Peyer's patch (tissue), 4 donors: ENCODE data around the gene COL4A5. TPM values are rescaled to one million over a fixed set of nuclear protein-coding genes. Genes with fewer than 3 reads are reported as not detected.

Source experiments
- DNase-seq, 3 donors: peaks; one replicate each; pipeline ENCODE4 v3.0.0-alpha.2; 2017 to 2019
- H3K27ac ChIP-seq, 4 donors: fragments of 200-600 bp; sonication (generic); one replicate each; pipeline ENCODE4 v1.5.1; 2016 to 2019
- H3K27me3 ChIP-seq, 2 donors: fragments of 200-600 bp; sonication (generic); one replicate each; pipeline ENCODE4 v1.5.1; 2019
- H3K36me3 ChIP-seq, 3 donors: fragments of 200-600 bp; sonication (generic); one replicate each; pipeline ENCODE4 v1.5.1; 2016 to 2019
- H3K4me1 ChIP-seq, 4 donors: fragments of 200-600 bp; sonication (generic); one replicate each; pipeline ENCODE4 v1.5.1; 2016 to 2019
- H3K4me3 ChIP-seq, 4 donors: fragments of 200-600 bp; sonication (generic); 1 replicate in 3 of 4; 2 replicates in 1 of 4; pipeline ENCODE4 v1.5.1; 2016 to 2019; ENCODE audit warnings: mild to moderate bottlenecking in 1 of 4
- H3K9me3 ChIP-seq, 4 donors: fragments of 200-600 bp; sonication (generic); one replicate each; pipeline ENCODE4 v1.5.1; 2016 to 2019; ENCODE audit warnings: mild to moderate bottlenecking in 1 of 4
- CTCF ChIP-seq, 6 experiments: fragments of 450-650 bp in 4 of 6; fragments of 200-600 bp in 2 of 6; sonication (generic) in 1 of 6; IDR thresholded peaks; one replicate each; pipeline ENCODE4 v1.5.1; 2017 to 2019; ENCODE audit warnings: antibody characterized with exemption in 6 of 6, mild to moderate bottlenecking in 3 of 6, moderate library complexity in 1 of 6
- POLR2A ChIP-seq, 2 donors: fragments of 450-650 bp; IDR thresholded peaks; one replicate each; pipeline ENCODE4 v1.5.1; 2017; ENCODE audit warnings: antibody characterized with exemption in 2 of 2, mild to moderate bottlenecking in 2 of 2, moderate library complexity in 2 of 2
- total RNA-seq, 4 donors: library from RNA; depleted of rRNA; stranded (reverse); fragments of >200 nt; gene quantifications; one replicate each; pipeline ENCODE4 v1.1.0, GENCODE V29; 2016

The COL4A5 gene
- total RNA-seq, 4 donors from 2014 or later = 1.2 to 18.2 (median 8.1) TPM

GRCh38 chrX:108494406-108495090 is 54.9 kb downstream of the COL4A5 start:
- TF ChIP-seq POLR2A (IDR thresholded peaks at IDR 0.05) (no peak), CTCF (IDR thresholded peaks at IDR 0.05) (no peak)
- no peak for DNase-seq

GRCh38 chrX:108511721-108512120 is 72.1 kb downstream of the COL4A5 start:
- Histone ChIP-seq H3K9me3 (no peaks in the 10 kb centered on the region), H3K4me1 (no peaks in the 10 kb centered on the region), H3K27ac (no peak overlapping the region), H3K27me3 (no peaks in the 10 kb centered on the region), H3K36me3 (no peaks in the 10 kb centered on the region), H3K4me3 (no peak overlapping the region)
- TF ChIP-seq CTCF (IDR thresholded peaks at IDR 0.05) (no peak), POLR2A (IDR thresholded peaks at IDR 0.05) (no peak)
- no peak for DNase-seq

More at GRCh38 chrX:108494406-108495090, 54.9 kb downstream of the COL4A5 start:
- no peaks in the 10 kb centered on the region for H3K36me3 ChIP-seq
- no peaks in the 10 kb centered on the region for H3K9me3 ChIP-seq
- no peaks in the 10 kb centered on the region for H3K27me3 ChIP-seq
- no peak overlapping the region for H3K4me3 ChIP-seq
- no peaks in the 10 kb centered on the region for H3K4me1 ChIP-seq
- H3K27ac ChIP-seq = no peak overlapping the region

GRCh38 chrX:108516184-108516583 is 76.5 kb downstream of the COL4A5 start:
- no peaks in the 10 kb centered on the region for H3K36me3 ChIP-seq
- H3K4me3 ChIP-seq = no peak overlapping the region
- no peak for DNase-seq
- no peak overlapping the region for H3K27ac ChIP-seq
- no peaks in the 10 kb centered on the region for H3K9me3 ChIP-seq
- TF ChIP-seq CTCF (IDR thresholded peaks at IDR 0.05) = no peak
- no peak for TF ChIP-seq POLR2A (IDR thresholded peaks at IDR 0.05)
- H3K27me3 ChIP-seq = no peaks in the 10 kb centered on the region
- H3K4me1 ChIP-seq = no peaks in the 10 kb centered on the region

- DNase-seq = no peak
- no peak for TF ChIP-seq CTCF (IDR thresholded peaks at IDR 0.05)
- TF ChIP-seq POLR2A (IDR thresholded peaks at IDR 0.05) = no peak
- Histone ChIP-seq H3K36me3 (no peaks in the 10 kb centered on the region), H3K4me3 (no peak overlapping the region), H3K27me3 (no peaks in the 10 kb centered on the region), H3K9me3 (no peaks in the 10 kb centered on the region), H3K27ac (no peak overlapping the region), H3K4me1 (no peaks in the 10 kb centered on the region)
Observed at GRCh38 chrX:108527724-108528123, 88.1 kb downstream of the COL4A5 start.

GRCh38 chrX:108537005-108537404 is 97.4 kb downstream of the COL4A5 start:
- no peak overlapping the region for H3K27ac ChIP-seq

More at GRCh38 chrX:108537005-108537404, 97.4 kb downstream of the COL4A5 start:
- no peaks in the 10 kb centered on the region for H3K9me3 ChIP-seq
- H3K4me1 ChIP-seq = no peaks in the 10 kb centered on the region
- H3K27me3 ChIP-seq = no peaks in the 10 kb centered on the region
- TF ChIP-seq POLR2A (IDR thresholded peaks at IDR 0.05) = no peak
- peak in 5 of 6 experiments; percentile 17 to 51 (median 42) for TF ChIP-seq CTCF (IDR thresholded peaks at IDR 0.05)
- H3K4me3 ChIP-seq = no peak overlapping the region
- no peaks in the 10 kb centered on the region for H3K36me3 ChIP-seq
- DNase-seq = no peak
